ENCODE data around the gene CMTM2.
"Not testable (repeated sequence)": the region's sequence is repeated elsewhere in the genome, so short reads cannot be mapped to it uniquely, and the experiment has no call there.

Gene CMTM2

GRCh38 chr16:66552286-66553177, 26.7 kb upstream of the CMTM2 start, which contains the start of gene CKLF:
TSS of gene CKLF (plus strand) at chr16:66552576. CDS start at chr16:66552716, 140 bp downstream.
- peak; percentile 85 for DNase-seq (ENCODE audit: low read depth)

- no peak for DNase-seq (ENCODE audit: low read depth)
Observed at GRCh38 chr16:66553223-66553622, 26.0 kb upstream of the CMTM2 start.

GRCh38 chr16:66554021-66554420, 25.2 kb upstream of the CMTM2 start:
- DNase-seq (ENCODE audit: low read depth), result no peak

- no peak for DNase-seq (ENCODE audit: low read depth)
Observed at GRCh38 chr16:66554495-66554894, 24.8 kb upstream of the CMTM2 start.

- no peak for DNase-seq (ENCODE audit: low read depth)
Observed at GRCh38 chr16:66560107-66560506, 19.2 kb upstream of the CMTM2 start.

- DNase-seq (ENCODE audit: low read depth), result no peak
Observed at GRCh38 chr16:66561381-66562080, 17.7 kb upstream of the CMTM2 start.

GRCh38 chr16:66562409-66562808, 16.9 kb upstream of the CMTM2 start:
- no peak for DNase-seq (ENCODE audit: low read depth)

- DNase-seq (ENCODE audit: low read depth), result no peak
Observed at GRCh38 chr16:66562986-66563385, 16.3 kb upstream of the CMTM2 start.

GRCh38 chr16:66563574-66564334, 15.5 kb upstream of the CMTM2 start:
- no peak for DNase-seq (ENCODE audit: low read depth)

- no peak for DNase-seq (ENCODE audit: low read depth)
Observed at GRCh38 chr16:66566051-66566901, 13.0 kb upstream of the CMTM2 start, which contains the start of gene CMTM1. TSS of gene CMTM1 (plus strand) at chr16:66566439. CDS start at chr16:66566514, 75 bp downstream.

- DNase-seq (ENCODE audit: low read depth), result not testable (repeated sequence)
Observed at GRCh38 chr16:66567270-66567669, 12.0 kb upstream of the CMTM2 start.

GRCh38 chr16:66568355-66568754, 10.9 kb upstream of the CMTM2 start:
- no peak for DNase-seq (ENCODE audit: low read depth)

- DNase-seq (ENCODE audit: low read depth), result no peak
Observed at GRCh38 chr16:66569131-66569530, 10.1 kb upstream of the CMTM2 start.

GRCh38 chr16:66569827-66570405, 9.3 kb upstream of the CMTM2 start:
- no peak for DNase-seq (ENCODE audit: low read depth)

GRCh38 chr16:66572356-66572755, 6.9 kb upstream of the CMTM2 start:
- no peak for DNase-seq (ENCODE audit: low read depth)

GRCh38 chr16:66574081-66574480, 5.2 kb upstream of the CMTM2 start:
- DNase-seq (ENCODE audit: low read depth), result no peak

- DNase-seq (ENCODE audit: low read depth), result no peak
Observed at GRCh38 chr16:66574531-66574930, 4.7 kb upstream of the CMTM2 start.

- no peak for DNase-seq (ENCODE audit: low read depth)
Observed at GRCh38 chr16:66575060-66575459, 4.2 kb upstream of the CMTM2 start.

GRCh38 chr16:66576296-66576695, 3.0 kb upstream of the CMTM2 start:
- no peak for DNase-seq (ENCODE audit: low read depth)

GRCh38 chr16:66580605-66581209, 1.4 kb downstream of the CMTM2 start:
- DNase-seq (ENCODE audit: low read depth), result no peak
